Stimulated activated CD4-positive, alpha-beta T cell treated with anti-CD3 and anti-CD28 coated beads, Interleukin-1b, Interleukin-23, amount 100 ng/mL, for 1 hour (primary cell): ENCODE results near the gene ADAMTS17.
"Not testable (repeated sequence)": the region's sequence is repeated elsewhere in the genome, so short reads cannot be mapped to it uniquely, and the experiment has no call there.

ENCODE experiments used
- DNase-seq, 2 donors: peaks; one replicate each; pipeline ENCODE4 v3.0.0-alpha.2; 2020; ENCODE audit warnings: low read depth in 2 of 2

ADAMTS17 gene

GRCh38 chr15:99994849-99995248 lies 346.9 kb downstream of the ADAMTS17 start:
- DNase-seq, result no peak

- DNase-seq, result no peak
Observed at GRCh38 chr15:99993681-99994131, 348.1 kb downstream of the ADAMTS17 start.

DNA sequence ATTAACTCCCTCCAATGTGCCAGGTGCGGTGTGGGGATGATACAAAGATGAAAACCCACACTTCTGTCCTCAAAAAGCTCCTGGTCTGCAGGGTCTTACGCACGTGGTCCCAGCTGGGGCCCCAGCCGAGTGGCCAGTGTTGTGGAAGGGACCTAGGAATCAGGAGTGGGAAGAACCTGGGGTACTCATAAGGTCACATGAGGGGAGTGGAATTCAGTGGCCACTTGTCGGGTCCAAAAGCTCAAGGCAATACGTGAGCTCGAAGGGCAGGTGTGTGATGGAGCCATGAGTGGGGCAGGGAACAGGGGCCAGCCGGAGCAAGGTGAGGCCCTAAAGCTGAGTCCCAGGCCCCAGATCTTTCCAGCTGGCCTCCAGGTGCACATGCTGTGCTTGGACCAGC lies 348.5 kb downstream of the ADAMTS17 start:
- DNase-seq, result no peak

GRCh38 chr15:99992611-99993231 lies 349.1 kb downstream of the ADAMTS17 start:
- DNase-seq, result no peak

GRCh38 chr15:99989095-99989494 lies 352.7 kb downstream of the ADAMTS17 start:
- DNase-seq, result no peak

GRCh38 chr15:99987701-99988100 lies 354.1 kb downstream of the ADAMTS17 start:
- no peak for DNase-seq

GRCh38 chr15:99987119-99987506 lies 354.7 kb downstream of the ADAMTS17 start:
- no peak for DNase-seq

DNA sequence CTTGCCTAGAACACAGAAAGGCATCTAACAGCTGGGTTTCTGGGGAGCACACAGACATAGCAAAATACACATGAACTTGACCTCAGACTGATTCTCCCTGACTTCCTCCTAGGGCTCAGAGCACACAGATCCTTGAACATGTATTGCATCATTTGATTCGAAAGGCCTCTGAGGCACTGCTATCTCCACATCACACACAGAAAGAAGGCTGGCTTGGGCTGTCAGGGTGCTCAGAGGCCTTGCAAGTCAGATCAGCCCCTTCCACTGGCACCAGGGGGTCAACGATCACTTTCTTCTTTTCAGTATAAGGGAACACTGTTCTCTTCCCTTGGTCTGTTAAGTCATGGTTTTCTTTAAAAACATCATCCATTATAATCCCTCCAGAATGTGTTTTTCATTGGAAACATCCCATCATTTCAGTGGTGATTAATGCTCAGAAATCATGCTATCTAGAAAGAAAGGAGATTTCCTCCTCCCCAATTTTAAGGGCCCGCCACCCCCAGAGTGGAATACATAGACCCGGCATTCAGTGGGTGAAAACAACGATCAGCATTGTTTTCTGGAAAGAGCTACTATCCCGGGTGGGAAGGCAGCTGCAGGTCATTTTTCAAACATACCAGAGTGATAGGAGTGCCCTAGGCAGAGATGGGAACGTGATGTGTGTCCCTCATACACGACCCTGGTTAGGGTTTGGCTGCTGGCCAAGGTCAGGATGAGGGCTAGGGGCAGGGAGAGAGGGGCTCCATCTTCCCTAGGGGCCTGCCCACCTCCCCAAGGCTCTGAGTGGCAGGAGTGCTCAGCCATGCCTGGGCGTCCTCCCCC lies 355.3 kb downstream of the ADAMTS17 start:
- no peak for DNase-seq

DNA sequence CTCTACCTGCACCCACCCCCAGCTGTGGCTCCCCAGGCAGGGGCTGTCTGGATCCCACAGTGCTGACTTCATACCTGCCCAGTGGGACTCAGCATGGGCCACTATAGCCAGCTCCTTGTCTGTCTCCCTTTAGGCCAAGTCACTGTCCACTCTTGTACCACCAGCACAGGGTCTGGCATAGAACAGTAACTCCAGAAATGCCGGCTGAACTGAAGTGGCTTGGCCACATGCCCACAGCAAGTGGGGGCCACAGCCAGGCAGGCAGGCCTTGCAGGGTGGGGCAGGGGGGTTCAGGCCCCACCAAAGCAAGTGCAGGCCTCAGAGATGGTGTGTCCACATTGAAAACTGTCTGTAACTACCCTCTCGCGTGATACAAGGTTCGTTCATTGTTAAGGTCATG lies 355.9 kb downstream of the ADAMTS17 start:
- DNase-seq, result no peak

GRCh38 chr15:99984491-99985243 lies 357.1 kb downstream of the ADAMTS17 start:
- no peak for DNase-seq

- DNase-seq, result no peak
Observed at GRCh38 chr15:99983886-99984286, 357.9 kb downstream of the ADAMTS17 start.

DNA sequence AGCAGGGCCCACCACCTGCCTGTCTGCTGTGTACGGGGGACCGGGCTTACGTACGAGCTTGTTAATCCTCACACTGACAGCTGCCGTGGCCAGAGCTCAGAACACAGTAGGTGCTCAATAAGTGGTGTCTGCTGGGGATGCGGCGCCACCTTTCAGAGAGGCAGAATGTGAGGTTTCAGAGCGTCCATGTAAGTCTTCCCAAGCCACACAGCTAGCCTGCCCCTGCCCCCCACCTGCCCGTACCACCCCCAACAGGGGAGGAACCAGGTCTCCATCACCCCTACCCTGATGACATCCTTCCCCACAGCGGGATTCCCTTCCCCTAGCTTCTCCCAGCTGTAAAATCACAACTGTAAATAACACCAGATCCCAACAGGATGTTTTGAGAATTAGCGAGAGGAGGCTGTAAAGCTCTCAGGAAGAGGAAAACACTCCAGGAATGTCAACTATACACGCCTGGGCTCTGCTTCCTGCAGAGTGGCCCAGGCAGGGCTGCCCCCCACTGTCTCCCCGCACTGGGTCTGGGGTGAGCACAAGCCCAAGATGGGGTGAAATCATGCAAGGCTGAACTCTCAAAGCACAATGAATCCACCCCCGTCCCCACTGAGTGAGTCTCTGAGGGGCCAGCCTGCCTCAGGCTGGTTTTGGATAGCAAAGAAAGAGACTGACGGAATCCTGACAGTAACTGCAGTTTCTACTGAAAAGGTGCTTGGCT lies 358.4 kb downstream of the ADAMTS17 start:
- no peak for DNase-seq

DNA sequence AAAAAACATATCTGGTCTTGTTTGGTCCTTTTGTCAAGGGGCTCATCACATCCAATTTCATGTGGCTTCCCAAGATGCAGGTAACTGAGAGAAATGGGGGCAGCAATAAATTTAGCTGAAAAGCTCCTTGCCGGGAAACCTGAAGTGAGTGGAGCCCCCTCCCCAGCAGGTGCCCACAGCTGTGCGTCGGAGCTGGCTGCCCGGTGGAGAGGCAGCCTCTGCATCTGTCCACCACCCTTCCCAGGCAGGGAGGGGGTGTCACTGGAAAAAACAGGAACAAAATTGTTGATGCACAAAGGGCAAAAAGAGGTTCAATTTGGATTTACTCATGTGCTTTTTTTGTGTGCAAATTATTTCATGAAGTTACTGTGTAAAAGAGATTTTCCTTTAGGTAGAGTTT lies 359.1 kb downstream of the ADAMTS17 start:
- no peak for DNase-seq

GRCh38 chr15:99981839-99982658 lies 359.7 kb downstream of the ADAMTS17 start:
- DNase-seq, result no peak

- no peak for DNase-seq
Observed at GRCh38 chr15:99981191-99981647, 360.6 kb downstream of the ADAMTS17 start.

DNA sequence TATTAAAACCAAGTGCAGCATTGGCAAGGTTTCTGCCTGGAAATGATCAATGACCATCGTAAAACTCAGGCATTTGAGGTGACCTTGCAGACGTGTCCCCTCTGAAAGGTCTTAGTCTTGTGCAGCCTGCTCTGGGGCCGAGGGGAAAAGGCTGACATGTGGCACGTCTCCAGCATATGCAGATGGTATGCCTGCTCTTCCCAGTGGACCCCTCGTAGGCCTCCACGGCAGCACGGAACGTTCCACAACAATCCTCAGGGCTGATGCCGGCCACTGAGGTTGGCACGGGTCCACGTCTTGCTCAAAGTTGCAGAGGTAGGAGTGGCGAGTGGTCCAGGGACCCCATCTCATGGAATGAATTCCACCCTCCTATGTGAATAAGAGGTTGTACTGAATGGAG lies 361.0 kb downstream of the ADAMTS17 start:
- no peak for DNase-seq

- not testable (repeated sequence) for DNase-seq
Observed at GRCh38 chr15:99979886-99980285, 361.9 kb downstream of the ADAMTS17 start.

- no peak for DNase-seq
Observed at GRCh38 chr15:99979371-99979770, 362.4 kb downstream of the ADAMTS17 start.

DNA sequence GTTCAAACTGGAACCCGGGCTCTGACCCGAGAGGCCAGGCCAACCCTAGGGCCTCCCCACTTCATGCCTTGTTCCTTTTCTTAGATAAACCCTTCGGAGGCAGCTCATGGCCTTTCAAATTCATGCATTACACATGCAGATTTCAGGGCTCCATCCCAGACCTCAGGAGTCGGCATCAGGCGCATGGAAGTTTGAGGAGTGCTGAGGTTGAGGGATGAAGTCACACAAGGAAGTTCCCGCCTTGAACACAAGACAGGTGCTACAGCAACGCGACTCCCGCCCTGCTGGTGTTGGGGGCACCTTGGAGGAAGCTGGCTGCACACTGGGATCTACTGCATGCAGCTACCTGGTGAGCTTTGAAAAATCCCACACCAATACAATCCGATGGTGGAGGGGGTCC lies 363.3 kb downstream of the ADAMTS17 start:
- DNase-seq, result no peak

DNA sequence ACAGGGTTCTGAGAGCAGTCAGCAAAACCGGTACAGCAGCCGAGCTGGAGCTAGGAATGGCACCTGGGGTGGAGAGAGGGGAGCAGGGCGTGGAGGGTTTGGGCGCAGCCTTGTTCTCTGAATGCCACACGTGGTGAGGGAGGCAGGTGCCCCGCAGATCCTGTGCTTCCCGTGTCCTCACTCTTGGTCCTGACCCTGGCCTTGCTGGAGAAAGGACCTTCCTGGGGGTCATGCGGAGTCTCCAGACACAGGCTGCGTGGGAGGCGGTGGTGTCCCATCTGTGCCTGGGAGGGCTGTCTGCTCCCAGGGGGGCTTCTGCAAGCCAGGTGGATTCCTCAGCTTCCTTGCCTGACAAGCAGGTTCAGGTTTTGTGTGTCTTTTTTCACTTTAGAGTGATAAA lies 363.8 kb downstream of the ADAMTS17 start:
- DNase-seq, result no peak

- DNase-seq, result no peak
Observed at GRCh38 chr15:99976811-99977271, 364.9 kb downstream of the ADAMTS17 start.
